ENCODE measurements around the gene ENAH.
"Not testable (repeated sequence)": the region's sequence is repeated elsewhere in the genome, so short reads cannot be mapped to it uniquely, and the experiment has no call there.

The ENAH gene

DNA sequence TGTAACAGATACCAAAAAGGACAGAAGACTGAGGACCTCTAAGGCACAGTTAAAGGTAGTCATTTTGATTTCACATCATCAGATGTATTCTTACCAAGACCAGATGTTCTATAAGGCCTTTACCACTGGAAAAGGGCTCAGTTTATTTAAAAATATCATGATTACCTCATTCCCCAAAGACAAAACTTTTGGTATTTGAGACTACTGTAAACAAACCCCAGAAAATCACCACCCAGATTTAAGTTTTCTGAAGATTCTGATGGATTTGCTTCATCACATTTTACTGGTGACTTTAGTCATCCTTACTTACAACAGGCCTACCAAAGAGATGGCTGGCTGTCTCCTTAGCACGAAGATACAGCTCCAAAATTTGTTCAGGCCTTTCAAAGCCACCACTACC, 8.3 kb downstream of the ENAH start:
- DNase-seq (ENCODE audit: low spot score) = no peak

DNA sequence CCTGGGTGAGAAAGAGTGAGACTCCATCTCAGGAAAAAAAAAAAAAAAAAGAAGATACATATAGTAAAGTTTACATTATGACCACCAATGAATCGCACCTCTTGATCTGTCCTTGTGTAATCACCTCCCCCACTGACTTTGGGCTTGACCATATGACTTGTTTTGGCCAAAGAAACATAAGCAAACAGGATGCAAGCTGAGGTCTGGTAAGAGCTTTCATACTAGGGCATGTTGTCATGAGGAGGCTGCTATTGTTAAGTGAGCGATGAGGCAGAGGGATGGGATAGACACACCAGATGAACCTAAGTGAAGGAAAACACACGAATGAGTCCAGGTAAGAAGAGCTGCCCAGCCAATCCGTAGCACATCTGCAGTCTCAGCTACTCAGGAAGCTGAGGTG, 10.7 kb downstream of the ENAH start:
- no peak for DNase-seq (ENCODE audit: low spot score)

DNA sequence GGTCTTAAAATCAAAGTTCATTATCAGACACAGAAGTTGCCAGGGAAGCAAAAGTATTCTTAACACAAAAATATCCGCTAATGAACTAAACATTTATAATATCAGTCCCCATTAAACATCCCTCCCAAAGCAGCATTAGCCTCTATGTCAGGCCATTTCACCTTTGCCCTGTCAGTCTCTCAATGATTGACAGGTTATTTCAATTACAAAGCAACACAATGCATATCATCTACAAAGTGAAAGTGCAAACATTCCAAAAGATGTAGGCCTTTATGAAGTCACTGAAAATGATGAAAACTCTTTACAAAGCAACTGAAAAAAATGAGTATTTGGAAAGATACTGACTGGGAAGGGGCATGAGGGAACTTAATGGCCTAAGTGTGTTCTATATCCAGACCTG, 14.1 kb downstream of the ENAH start:
- no peak for DNase-seq (ENCODE audit: low spot score)

DNA sequence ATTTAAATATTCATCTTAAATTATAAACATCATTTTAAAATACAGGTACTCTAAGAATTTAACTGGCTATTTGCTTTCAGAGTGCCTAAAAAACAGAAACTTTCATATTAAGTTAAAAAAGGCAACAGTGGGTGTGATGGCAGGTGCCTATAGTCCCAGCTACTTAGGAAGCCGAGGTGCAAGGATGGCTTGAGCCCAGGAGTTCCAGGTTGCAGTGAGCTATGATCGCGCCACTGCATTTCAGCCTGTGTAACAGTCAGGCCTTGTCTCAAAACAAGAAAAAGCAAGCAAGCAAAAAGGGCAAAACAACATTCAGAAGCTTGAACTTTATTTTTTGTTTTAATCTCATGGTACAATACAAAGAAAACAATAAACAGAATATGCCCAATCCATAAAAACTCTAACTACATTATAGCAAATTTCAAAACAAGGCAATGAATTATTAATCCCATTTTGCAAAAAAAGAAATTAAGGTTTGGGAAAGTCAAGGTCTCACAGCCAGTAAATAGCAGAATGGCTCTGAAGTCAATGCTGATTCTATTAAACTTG, 15.2 kb downstream of the ENAH start:
- DNase-seq (ENCODE audit: low spot score) = no peak

DNA sequence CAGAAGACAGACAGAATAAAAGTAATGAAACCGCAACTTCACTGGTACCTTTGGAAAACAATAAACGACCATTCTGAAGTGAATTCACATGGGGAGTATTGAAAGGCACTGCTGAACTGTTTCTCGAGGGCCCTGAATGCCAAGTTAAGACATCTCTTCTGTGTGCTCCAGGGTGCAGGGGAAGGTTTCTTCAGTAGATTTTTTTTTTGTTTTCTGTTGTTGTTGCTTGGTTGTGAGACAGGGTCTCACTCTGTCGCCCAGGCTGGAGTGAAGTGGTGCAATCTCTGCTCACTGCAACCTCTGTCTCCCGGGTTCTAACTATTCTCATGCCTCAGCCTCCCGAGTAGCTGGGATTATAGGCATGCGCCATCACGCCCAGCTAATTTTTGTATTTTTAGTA, 15.9 kb downstream of the ENAH start:
- not testable (repeated sequence) for DNase-seq (ENCODE audit: low spot score)

DNA sequence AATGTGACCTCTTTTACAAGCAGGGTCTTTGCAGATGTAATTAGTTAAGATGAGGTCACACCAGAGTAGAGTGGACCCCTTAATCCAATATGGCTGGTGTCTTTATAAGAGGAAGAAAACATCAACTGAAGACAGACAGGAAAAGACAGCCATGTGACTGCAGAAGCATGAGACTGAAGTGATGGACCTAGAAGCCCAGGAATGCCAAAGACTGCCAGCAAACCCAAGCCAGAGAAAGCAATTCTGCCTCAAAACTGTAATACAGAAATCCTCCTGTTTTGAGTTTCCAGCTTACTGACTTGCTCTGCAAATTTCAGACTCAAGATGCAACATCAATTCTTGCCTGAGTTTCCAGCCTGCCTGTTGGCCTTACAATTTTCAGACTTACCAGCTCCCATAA, 17.3 kb downstream of the ENAH start:
- DNase-seq (ENCODE audit: low spot score) = no peak

DNA sequence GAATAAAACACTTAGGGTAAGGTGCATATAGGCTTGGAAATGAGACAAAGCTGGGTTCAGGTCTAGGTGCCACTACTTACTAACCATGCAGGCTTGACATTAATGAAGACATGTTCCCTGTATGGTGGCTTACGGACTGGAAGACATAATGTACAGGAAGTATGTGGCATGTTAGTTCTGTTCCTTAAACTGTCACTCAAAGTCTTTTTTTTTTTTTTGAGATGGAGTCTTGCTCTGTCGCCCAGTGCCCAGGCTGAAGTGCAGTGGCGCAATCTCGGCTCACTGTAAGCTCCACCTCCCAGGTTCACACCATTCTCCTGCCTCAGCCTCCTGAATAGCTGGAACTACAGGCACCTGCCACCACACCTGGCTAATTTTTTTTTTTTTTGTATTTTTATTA, 20.1 kb downstream of the ENAH start:
- DNase-seq (ENCODE audit: low spot score) = not testable (repeated sequence)

DNA sequence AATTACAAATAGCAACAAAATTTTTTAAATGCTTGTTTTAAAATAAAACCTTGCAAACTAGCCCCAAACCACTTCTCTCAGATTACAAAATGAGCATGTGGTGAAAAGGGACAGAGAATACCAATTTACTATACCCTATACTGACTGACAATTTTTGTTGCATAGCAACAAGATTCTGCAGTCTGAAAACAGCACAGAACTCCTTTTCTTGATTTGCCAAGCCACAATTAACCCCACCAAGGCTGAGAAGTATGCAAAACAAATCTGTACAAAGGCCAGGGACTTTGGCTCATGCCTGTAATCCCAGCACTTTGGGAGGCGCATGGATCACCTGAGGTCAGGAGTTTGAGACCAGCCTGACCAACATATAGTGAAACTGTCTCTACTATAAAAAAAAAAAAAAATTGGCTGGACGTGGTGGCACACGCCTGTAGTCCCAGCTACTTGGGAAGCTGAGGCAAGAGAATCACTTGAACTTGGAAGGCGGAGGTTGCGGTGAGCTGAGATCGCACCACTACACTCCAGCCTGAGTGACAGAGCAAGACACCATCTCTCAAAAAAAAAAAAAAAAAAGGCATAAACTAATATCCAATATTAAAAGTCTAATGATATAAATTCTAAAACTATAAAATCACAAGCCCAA, 21.8 kb downstream of the ENAH start:
- DNase-seq (ENCODE audit: low spot score) = no peak

DNA sequence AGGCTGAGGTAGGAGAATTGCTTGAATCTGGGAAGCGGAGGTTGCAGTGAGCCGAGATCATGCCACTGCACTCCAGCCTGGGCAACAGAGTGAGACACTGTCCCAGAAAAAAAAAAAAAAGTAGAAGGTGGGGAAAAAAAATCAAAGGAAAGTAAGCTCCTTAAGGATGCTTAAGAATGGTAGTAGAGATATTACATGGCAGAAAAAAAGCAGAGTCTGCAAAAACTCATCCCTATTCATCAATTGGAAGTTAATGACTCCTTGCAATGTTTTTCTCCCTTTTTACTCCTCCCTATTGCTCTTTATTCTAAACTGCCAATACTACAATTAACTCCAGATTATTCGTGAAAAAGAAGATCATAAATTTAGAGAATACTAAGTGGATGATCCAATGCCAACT, 23.4 kb downstream of the ENAH start:
- DNase-seq (ENCODE audit: low spot score) = no peak

DNA sequence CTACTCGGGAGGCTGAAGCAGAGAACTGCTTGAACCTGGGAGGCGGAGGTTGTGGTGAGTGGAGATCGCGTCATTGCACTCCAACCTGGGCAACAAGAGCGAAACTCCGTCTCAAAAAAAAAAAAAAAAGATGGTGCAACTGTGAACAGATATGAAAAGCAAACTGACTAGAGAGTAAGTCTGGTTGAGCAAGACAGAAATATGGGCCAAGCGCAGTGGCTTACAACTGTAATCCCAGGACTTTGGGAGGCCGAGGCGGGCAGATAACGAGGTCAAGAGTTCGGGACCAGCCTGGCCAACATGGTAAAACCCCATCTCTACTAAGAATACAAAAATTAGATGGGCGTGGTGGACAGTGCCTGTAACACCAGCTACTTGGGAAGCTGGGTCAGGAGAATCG, 24.1 kb downstream of the ENAH start:
- not testable (repeated sequence) for DNase-seq (ENCODE audit: low spot score)

DNA sequence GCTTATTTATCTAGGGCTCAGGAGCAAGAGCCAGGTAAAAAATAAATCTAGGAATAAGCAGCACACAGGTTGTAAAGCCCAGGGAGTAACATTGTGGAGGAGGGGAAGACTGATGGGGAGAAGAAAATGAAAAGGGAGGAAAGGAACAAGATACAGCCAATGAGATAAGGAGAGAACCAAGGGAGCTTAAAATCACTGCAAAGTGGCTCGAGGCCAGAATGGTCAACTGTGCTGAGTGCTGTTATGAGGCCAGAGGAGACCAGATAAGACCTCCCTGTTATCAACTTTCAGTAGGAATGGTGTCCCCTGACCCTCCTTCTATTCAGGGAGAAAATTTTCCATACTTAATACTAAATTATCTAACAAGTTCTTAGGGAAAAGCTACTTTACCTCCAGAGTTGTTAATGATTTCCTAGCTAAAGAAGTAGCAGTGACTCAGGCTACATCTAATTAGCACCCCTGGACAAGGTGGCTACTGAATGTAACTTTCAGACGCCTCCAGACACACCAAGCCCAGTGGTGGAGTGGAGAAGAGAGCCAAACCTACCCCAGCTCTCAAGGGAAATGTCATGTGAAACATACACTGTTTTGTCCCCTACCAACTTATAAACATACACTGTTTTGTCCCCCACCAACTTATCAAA, 25.5 kb downstream of the ENAH start:
- DNase-seq (ENCODE audit: low spot score) = no peak

DNA sequence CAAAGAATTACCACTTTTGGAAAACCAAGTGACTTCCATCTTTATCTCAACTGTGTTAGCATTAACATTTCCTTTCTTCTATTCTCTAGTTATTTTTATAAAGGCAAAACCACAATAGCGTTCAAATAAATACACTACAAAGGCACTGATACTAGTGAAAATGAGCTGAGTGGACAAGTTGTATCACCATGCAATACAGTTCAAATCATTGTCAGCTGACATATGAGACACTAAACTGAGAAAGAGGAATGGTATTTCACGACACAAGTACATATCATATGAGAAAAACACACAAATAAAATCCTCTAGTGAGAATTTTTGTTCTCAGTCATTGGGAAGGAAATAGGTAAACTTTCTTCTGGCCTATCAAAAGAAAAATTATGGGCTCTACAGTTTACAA, 26.2 kb downstream of the ENAH start:
- DNase-seq (ENCODE audit: low spot score) = no peak

DNA sequence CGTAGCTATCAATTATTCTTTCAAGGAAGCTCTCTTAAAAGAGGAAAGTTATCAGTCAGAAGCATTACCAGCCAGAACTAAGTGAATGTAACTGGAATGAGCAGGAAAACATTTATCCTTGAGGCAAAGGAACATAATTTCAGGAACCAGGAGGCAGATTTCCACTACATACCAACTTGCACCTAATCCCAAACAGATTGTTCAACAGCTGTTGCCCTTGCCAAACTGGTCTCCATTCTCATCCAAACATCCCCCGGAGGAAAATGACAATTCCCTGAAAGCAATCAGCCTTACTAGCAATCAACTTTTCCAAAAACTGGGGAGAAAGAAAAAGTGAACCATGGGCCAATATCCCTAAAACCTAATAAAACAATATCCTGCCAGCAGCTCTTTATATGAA, 35.0 kb downstream of the ENAH start:
- no peak for DNase-seq (ENCODE audit: low spot score)

DNA sequence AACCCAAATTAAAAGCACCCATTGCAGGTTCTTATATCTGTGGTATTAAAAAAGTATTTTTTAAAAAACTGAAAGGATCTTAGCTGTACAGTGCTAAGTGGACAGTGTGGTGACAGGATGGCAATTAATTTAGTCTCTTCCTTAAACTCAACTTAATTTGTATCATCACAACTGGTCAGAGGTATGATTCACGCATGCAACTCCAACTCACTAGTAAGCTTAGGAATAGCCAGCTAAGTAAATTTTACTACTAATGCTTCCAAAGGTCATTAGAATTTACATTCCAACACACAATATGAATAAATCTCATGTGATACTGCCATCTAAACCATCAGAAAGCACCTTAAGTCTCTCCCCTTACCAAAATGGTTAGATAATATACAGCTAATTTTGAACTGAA, 35.4 kb downstream of the ENAH start:
- DNase-seq (ENCODE audit: low spot score) = no peak

DNA sequence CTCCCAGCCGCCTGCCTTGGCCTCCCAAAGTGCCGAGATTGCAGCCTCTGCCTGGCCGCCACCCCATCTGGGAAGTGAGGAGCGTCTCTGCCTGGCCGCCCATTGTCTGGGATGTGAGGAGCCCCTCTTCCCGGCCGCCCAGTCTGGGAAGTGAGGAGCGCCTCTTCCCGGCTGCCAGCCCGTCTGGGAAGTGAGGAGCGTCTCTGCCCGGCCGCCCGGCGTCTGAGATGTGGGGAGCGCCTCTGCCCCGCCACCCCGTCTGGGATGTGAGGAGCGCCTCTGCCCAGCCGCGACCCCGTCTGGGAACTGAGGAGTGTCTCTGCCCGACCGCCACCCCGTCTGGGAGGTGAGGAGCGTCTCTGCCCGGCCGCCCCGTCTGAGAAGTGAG, 37.5 kb downstream of the ENAH start:
- not testable (repeated sequence) for DNase-seq (ENCODE audit: low spot score)

DNA sequence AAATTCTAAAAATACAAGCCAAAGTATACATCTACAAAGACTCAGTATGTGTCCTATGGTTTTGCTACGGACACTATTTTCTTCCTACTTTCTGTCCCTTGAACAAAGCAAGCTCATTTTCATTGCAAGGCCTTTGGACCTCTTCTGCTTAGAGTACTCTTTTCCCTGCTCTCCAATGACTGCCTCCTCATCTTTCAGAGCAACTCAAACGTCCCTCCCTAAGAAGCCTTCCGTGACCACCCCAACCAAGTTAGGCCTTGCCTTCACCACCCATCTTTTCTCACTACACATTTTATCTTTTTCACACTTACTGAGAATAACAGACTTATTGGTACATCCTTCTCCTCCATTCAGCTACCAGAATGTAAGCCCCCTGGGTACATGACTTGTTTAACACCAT, 39.9 kb downstream of the ENAH start:
- DNase-seq (ENCODE audit: low spot score) = no peak

DNA sequence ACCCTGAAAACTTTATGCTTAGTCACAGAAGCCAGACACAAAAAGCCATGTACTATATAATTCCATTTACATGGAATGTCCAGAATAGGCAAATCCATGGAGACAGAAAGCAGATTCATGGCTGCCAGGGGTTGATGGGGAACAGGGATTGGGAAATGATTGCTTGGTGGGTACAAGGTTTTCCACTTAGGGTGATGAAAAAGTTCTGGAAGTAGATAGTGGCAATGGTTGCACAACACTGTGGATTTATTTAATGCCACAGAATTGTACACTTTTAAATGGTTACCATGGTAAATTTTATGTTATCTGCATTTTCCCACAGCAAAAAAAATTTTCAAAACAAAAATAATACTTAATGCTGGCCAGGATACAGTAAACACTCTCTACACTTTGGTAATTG, 40.6 kb downstream of the ENAH start:
- DNase-seq (ENCODE audit: low spot score) = no peak

DNA sequence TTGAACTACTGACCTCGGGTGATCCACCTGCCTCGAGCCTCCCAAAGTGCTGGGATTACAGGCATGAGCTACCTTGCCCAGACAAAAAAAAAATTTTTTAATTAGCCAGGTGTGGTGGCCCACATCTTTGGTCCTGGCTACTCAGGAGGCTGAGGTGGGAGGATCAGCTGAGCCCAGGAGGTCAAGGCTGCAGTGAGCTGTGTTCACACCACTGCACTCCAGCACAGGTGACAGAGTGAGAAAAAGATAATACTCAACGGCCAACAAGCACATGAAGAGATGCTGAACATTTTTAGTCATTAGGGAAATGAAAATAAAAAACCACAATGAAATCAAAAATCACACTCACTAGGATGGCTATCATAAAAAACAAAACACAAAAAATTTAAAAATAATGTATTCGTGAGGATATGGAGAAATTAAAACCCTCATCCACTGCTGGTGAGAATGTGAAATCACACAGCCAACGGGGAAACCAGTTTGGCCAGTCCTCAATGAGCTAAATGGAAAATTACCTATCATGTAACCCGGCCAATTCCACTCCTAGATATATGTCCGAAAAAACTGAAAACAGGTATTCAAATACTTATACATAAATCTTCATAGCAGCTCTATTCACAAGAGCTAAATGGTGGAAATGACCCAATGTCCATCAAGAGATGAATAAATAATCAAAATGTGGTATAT, 41.2 kb downstream of the ENAH start:
- DNase-seq (ENCODE audit: low spot score) = no peak

DNA sequence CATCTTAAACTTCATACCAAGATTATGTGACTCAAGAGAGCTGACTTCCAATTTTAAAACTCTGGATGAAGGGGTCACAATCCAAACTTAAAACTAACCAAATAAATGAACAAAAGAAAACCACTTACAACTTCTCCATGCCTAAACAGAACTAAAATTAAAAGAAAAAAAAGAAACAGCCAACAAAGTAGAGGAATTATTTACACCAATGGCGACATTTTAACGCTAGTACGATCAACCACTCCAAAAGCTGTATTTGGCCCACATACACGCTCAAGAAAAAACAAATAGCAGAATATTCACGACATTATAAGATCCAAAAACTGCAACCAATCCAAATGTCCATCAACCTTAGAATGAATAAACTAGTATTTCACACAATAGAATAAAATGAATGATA, 42.4 kb downstream of the ENAH start:
- no peak for DNase-seq (ENCODE audit: low spot score)

DNA sequence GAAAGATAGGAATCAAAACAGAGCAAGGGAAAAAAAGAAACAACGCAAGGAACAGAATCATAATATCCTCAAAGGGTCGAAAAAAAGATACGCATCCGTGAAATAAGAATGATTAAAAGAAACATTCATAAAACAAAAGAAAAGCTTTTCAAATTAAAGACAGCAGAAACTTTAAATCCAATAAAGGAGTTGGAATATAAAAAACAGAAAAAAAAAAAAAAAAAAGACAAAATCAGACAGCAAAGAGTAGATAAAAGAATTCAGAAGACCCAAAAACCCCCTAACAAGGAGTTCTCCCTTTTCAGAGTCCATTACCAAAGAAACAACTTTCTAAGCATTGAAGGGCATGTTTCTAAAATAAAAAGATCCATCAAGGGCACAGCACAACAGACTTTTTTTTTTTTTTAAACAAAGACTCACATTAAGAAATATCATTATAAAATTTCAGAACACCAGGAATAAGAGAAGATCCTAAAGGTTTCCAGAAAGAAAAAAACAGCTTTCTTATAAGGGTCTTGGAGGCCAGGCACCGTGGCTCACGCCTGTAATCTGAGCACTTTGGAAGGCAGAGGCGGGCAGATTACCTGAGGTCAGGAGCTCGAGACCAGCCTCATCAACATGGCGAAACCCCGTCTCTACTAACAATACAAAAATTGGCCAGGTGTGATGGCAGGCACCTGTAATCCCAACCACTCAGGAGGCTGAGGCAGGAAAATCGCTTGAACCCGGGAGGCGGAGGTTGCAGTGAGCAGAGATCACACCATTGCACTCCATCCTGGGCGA, 44.7 kb downstream of the ENAH start:
- DNase-seq (ENCODE audit: low spot score) = no peak

DNA sequence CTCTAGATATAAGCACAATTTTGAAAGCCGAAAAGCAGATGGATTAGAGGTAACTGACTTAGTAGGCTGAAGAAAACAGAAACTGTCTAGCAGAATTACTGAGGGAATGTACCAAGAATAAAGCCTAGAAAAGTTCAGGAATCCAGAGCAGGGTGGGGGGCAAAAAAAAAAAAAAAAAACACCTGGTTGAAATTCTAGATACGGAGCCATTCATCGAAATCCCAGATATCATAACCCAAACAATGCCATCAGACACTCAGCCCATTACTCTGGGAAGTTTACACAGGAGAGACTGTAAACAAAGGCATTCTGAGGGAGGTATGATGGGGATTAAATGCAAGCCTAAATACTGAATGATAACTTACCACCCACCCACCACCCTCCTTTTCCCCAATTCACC, 45.6 kb downstream of the ENAH start:
- no peak for DNase-seq (ENCODE audit: low spot score)

DNA sequence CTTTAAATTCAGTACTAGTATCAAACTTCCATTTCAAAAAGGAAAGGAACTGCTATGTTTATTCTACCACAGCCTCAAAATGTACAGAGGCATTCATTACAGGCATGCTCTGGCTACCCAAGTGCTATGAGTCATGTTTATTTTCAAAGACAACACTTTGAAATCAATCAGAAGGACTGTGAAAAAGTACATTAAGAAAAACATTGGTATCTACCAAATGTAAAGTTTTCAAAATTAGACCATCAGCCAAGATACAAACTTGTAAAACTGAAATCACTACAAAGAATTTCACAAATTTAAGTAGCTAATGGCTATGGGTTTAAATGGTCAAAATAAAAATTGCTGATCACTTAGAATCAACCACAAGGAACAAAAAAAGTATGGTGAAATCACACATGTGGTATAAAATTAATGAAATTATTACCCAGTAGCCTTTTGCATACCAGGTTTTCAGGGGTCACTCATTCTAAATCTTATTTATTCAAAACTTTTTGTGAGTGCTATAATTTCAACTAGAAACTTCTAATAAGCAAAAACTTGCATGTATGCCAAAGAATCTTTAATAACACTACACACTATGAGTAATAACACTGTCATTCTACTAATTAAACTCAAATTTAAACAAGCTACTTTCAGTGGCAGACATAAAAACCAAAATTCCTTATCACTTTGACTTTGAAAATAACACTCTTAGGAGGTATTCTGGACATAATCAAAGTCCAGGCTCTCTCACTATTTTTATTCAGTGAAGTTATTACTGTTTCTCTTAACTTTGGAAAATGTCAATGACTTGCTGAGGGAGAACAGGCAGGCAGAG, 49.2 kb downstream of the ENAH start:
- DNase-seq (ENCODE audit: low spot score) = no peak

Data from HuH-7.5 (cell line).